Suprapubic skin (tissue), 4 donors: ENCODE results near the gene DNAH14. TPM values are rescaled to one million over a fixed set of nuclear protein-coding genes. Genes with fewer than 3 reads are reported as not detected.

Source experiments
- DNase-seq, 2 donors: peaks; one replicate each; pipeline ENCODE4 v3.0.0-alpha.2; 2019; ENCODE audit warnings: low spot score in 2 of 2
- H3K27ac ChIP-seq: fragments of 200-600 bp; sonication (generic); one replicate; pipeline ENCODE4 v1.5.1; 2019
- H3K27me3 ChIP-seq: fragments of 200-600 bp; sonication (generic); one replicate; pipeline ENCODE4 v1.5.1; 2019
- H3K36me3 ChIP-seq: fragments of 200-600 bp; sonication (generic); one replicate; pipeline ENCODE4 v1.5.1; 2019
- H3K4me1 ChIP-seq: fragments of 200-600 bp; sonication (generic); one replicate; pipeline ENCODE4 v1.5.1; 2019
- H3K4me3 ChIP-seq: fragments of 200-600 bp; sonication (generic); one replicate; pipeline ENCODE4 v1.5.1; 2019; ENCODE audit warnings: mild to moderate bottlenecking
- H3K9me3 ChIP-seq: fragments of 200-600 bp; sonication (generic); one replicate; pipeline ENCODE4 v1.5.1; 2019
- CTCF ChIP-seq, 2 donors: fragments of 200-600 bp in 1 of 2; fragments of 450-650 bp in 1 of 2; sonication (generic) in 1 of 2; IDR thresholded peaks; one replicate each; pipeline ENCODE4 v1.5.1; 2016 to 2019; ENCODE audit warnings: antibody characterized with exemption in 2 of 2, mild to moderate bottlenecking in 1 of 2, moderate library complexity in 1 of 2
- EP300 ChIP-seq: sonication (generic); formaldehyde crosslinking; IDR thresholded peaks from one replicate; pipeline ENCODE4 v1.6.1; 2017; ENCODE audit warnings: antibody characterized with exemption
- POLR2A ChIP-seq, 2 donors: fragments of 450-650 bp; IDR thresholded peaks; one replicate each; pipeline ENCODE4 v1.6.1; 2017; ENCODE audit warnings: antibody characterized with exemption in 2 of 2, mild to moderate bottlenecking in 2 of 2, moderate library complexity in 2 of 2
- POLR2AphosphoS5 ChIP-seq, 3 donors: sonication (generic); formaldehyde crosslinking; IDR thresholded peaks; one replicate each; pipeline ENCODE4 v1.6.1; 2017; ENCODE audit warnings: antibody characterized with exemption in 3 of 3
- WGBS: methylation state at CpG from one replicate; pipeline ENCODE4 v1.1.5; 2018; 5-methylcytosine and 5-hydroxymethylcytosine counted together
- total RNA-seq, 4 donors: library from RNA; depleted of rRNA; stranded (reverse); fragments of >200 nt; gene quantifications; one replicate each; pipeline ENCODE4 v1.1.0, GENCODE V29; 2016

Gene DNAH14
- total RNA-seq, 4 donors from 2014 or later = 4.2 to 6.2 (median 5.4) TPM

- no peak for TF ChIP-seq POLR2A (IDR thresholded peaks at IDR 0.05)
- no peaks in the 10 kb centered on the region for H3K36me3 ChIP-seq
- peak; percentile 45 to 46 for DNase-seq
- peaks cover 56% of the 10 kb centered on the region for H3K4me1 ChIP-seq
- H3K27ac ChIP-seq = peak overlapping the region; percentile 50
- no peaks in the 10 kb centered on the region for H3K27me3 ChIP-seq
- H3K9me3 ChIP-seq = no peaks in the 10 kb centered on the region
- H3K4me3 ChIP-seq = no peak overlapping the region
- WGBS = 38% methylated on average over 7 of the region's 9 CpGs
These were observed 516.4 kb downstream of the DNAH14 start for GRCh38 chr1:225445639-225446594.

GRCh38 chr1:225446595-225446960, 517.1 kb downstream of the DNAH14 start:
- peak overlapping the region; percentile 50 for H3K27ac ChIP-seq
- TF ChIP-seq CTCF (IDR thresholded peaks at IDR 0.05) = no peak
- no peak overlapping the region for H3K4me3 ChIP-seq
- DNase-seq = peak; percentile 53 to 54
- peaks cover 56% of the 10 kb centered on the region for H3K4me1 ChIP-seq
- no peaks in the 10 kb centered on the region for H3K36me3 ChIP-seq
- no peaks in the 10 kb centered on the region for H3K27me3 ChIP-seq
- H3K9me3 ChIP-seq = no peaks in the 10 kb centered on the region
- WGBS = 48% methylated on average over 5 of the region's 7 CpGs

- Histone ChIP-seq H3K4me3 (no peak overlapping the region), H3K36me3 (no peaks in the 10 kb centered on the region), H3K27ac (peak overlapping the region; percentile 50), H3K9me3 (no peaks in the 10 kb centered on the region), H3K4me1 (peaks cover 56% of the 10 kb centered on the region), H3K27me3 (no peaks in the 10 kb centered on the region)
- no peak for TF ChIP-seq CTCF (IDR thresholded peaks at IDR 0.05)
- TF ChIP-seq POLR2AphosphoS5 (IDR thresholded peaks at IDR 0.05) = no peak
- TF ChIP-seq EP300 = no peak
- no peak for TF ChIP-seq POLR2A (IDR thresholded peaks at IDR 0.05)
- DNase-seq = peak in 1 of 2 donors; percentile 53
- WGBS = 80% methylated on average over 9 of the region's 9 CpGs
These were observed 517.6 kb downstream of the DNAH14 start for GRCh38 chr1:225446981-225447615.

- Histone ChIP-seq H3K27me3 (no peaks in the 10 kb centered on the region), H3K36me3 (no peaks in the 10 kb centered on the region), H3K9me3 (no peaks in the 10 kb centered on the region), H3K4me1 (peaks cover 56% of the 10 kb centered on the region), H3K27ac (no peak overlapping the region), H3K4me3 (no peak overlapping the region)
- peak; percentile 58 for DNase-seq
- 35% methylated on average over 8 of the region's 8 CpGs for WGBS
- TF ChIP-seq CTCF (IDR thresholded peaks at IDR 0.05) = no peak
- TF ChIP-seq POLR2A (IDR thresholded peaks at IDR 0.05) = no peak
- TF ChIP-seq POLR2AphosphoS5 (IDR thresholded peaks at IDR 0.05) = no peak
- TF ChIP-seq EP300 = no peak
These were observed 518.2 kb downstream of the DNAH14 start for GRCh38 chr1:225447650-225448089.

GRCh38 chr1:225448146-225448805, 518.8 kb downstream of the DNAH14 start:
- Histone ChIP-seq H3K4me3 (no peak overlapping the region), H3K4me1 (peaks cover 56% of the 10 kb centered on the region), H3K9me3 (no peaks in the 10 kb centered on the region), H3K27ac (peak overlapping the region; percentile 7), H3K27me3 (no peaks in the 10 kb centered on the region), H3K36me3 (no peaks in the 10 kb centered on the region)
- WGBS = 74% methylated on average over 9 of the region's 9 CpGs
- DNase-seq = peak; percentile 35 to 52
- no peak for TF ChIP-seq CTCF (IDR thresholded peaks at IDR 0.05)
- no peak for TF ChIP-seq POLR2A (IDR thresholded peaks at IDR 0.05)
- TF ChIP-seq EP300 = no peak
- no peak for TF ChIP-seq POLR2AphosphoS5 (IDR thresholded peaks at IDR 0.05)
